ENCODE data around the gene CELF4. TPM values are rescaled to one million over a fixed set of nuclear protein-coding genes. Genes with fewer than 3 reads are reported as not detected.

CELF4 gene
- total and polyA plus RNA-seq, 2 experiments from 2014 or later: 0.24 TPM; not detected in 1

- Histone ChIP-seq H3K4me1 (ENCODE audit: insufficient read depth) (no peaks in the 10 kb centered on the region), H3K4me3 (no peak overlapping the region), H3K79me2 (ENCODE audit: insufficient read depth) (no peaks in the 10 kb centered on the region), H3K36me3 (ENCODE audit: low read depth) (no peaks in the 10 kb centered on the region), H4K20me1 (ENCODE audit: insufficient read depth) (no peaks in the 10 kb centered on the region), H2AFZ (no peak overlapping the region), H3K4me2 (ENCODE audit: unreplicated experiment) (no peak overlapping the region), H3K9me2 (ENCODE audit: insufficient read depth) (no peaks in the 10 kb centered on the region), H3K27ac (no peak overlapping the region), H3F3A (ENCODE audit: insufficient read depth) (no peaks in the 10 kb centered on the region), H3K9ac (no peak overlapping the region), H3K27me3 (replicated peaks; ENCODE audit: insufficient read depth) (peaks cover 58% of the 10 kb centered on the region), H3K9me3 (ENCODE audit: low read depth) (no peaks in the 10 kb centered on the region)
- no peak for DNase-seq
- in situ Hi-C loops (cut with MboI): no loop called here
- WGBS, 2 experiments (ENCODE audit: low coverage in 1 of 2, low lambda C conversion rate in 2 of 2, missing lambda C conversion rate in 2 of 2): 9 to 11% methylated on average over 13 of the region's 13 CpGs
- no peak for TF ChIP-seq EZH2 (IDR thresholded peaks at IDR 0.05; ENCODE audit: insufficient read depth, poor library complexity, severe bottlenecking)
- no peak for TF ChIP-seq EZH2phosphoT487 (IDR thresholded peaks at IDR 0.05; ENCODE audit: insufficient read depth, low read depth)
Measured at GRCh38 chr18:37563931-37564392, 1.6 kb downstream of the CELF4 start.

DNA sequence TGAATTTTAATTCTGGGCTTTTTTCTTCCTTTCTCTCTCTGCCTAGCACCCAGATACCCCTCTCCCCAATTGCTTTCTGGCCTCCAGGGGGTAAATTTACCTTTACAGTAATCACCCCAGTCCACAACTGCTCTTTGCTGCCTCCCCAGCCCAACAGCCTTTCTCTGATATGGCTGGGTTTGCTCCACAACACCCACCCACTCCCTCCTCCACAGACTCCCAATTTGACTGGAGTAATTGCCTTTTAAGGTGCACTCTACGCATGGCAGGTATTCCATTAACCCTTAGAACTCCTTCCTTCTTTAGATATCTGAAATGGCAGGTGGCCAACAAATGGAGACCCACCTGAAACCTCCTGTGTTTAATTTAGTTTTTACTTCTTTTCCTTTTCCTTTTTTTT lies 3.6 kb downstream of the CELF4 start:
- H2AFZ ChIP-seq: no peak overlapping the region
- in situ Hi-C loops (cut with MboI): no loop called here
- H3F3A ChIP-seq (ENCODE audit: insufficient read depth): no peaks in the 10 kb centered on the region
- H3K36me3 ChIP-seq (ENCODE audit: low read depth): no peaks in the 10 kb centered on the region
- 14 to 19% methylated on average over 1 of the region's 1 CpG for WGBS, 2 experiments (ENCODE audit: low coverage in 1 of 2, low lambda C conversion rate in 2 of 2, missing lambda C conversion rate in 2 of 2)
- TF ChIP-seq EZH2 (IDR thresholded peaks at IDR 0.05; ENCODE audit: insufficient read depth, poor library complexity, severe bottlenecking) (no peak), EZH2phosphoT487 (IDR thresholded peaks at IDR 0.05; ENCODE audit: insufficient read depth, low read depth) (no peak)
- H4K20me1 ChIP-seq (ENCODE audit: insufficient read depth): no peaks in the 10 kb centered on the region
- no peaks in the 10 kb centered on the region for H3K79me2 ChIP-seq (ENCODE audit: insufficient read depth)
- no peak overlapping the region for H3K9ac ChIP-seq
- H3K4me2 ChIP-seq (ENCODE audit: unreplicated experiment): no peak overlapping the region
- no peak for DNase-seq
- no peaks in the 10 kb centered on the region for H3K9me2 ChIP-seq (ENCODE audit: insufficient read depth)
- H3K9me3 ChIP-seq (ENCODE audit: low read depth): no peaks in the 10 kb centered on the region
- H3K27ac ChIP-seq: no peak overlapping the region
- H3K4me1 ChIP-seq (ENCODE audit: insufficient read depth): no peaks in the 10 kb centered on the region
- peaks cover 39% of the 10 kb centered on the region for H3K27me3 ChIP-seq (replicated peaks; ENCODE audit: insufficient read depth)
- H3K4me3 ChIP-seq: no peak overlapping the region

GRCh38 chr18:37560003-37560402 lies 5.6 kb downstream of the CELF4 start:
- H3K9me3 ChIP-seq (ENCODE audit: low read depth): no peaks in the 10 kb centered on the region
- no peaks in the 10 kb centered on the region for H3K9me2 ChIP-seq (ENCODE audit: insufficient read depth)
- H3K27me3 ChIP-seq (replicated peaks; ENCODE audit: insufficient read depth): peaks cover 25% of the 10 kb centered on the region
- no peak overlapping the region for H2AFZ ChIP-seq
- no peak overlapping the region for H3K4me3 ChIP-seq
- no peaks in the 10 kb centered on the region for H4K20me1 ChIP-seq (ENCODE audit: insufficient read depth)
- no peak overlapping the region for H3K4me2 ChIP-seq (ENCODE audit: unreplicated experiment)
- 0% methylated on average over 2 of the region's 2 CpGs for WGBS, 2 experiments (ENCODE audit: low coverage in 1 of 2, low lambda C conversion rate in 2 of 2, missing lambda C conversion rate in 2 of 2)
- no peaks in the 10 kb centered on the region for H3K36me3 ChIP-seq (ENCODE audit: low read depth)
- no peaks in the 10 kb centered on the region for H3K4me1 ChIP-seq (ENCODE audit: insufficient read depth)
- in situ Hi-C loops (cut with MboI): no loop called here
- DNase-seq: no peak
- no peaks in the 10 kb centered on the region for H3K79me2 ChIP-seq (ENCODE audit: insufficient read depth)
- no peak for TF ChIP-seq EZH2phosphoT487 (IDR thresholded peaks at IDR 0.05; ENCODE audit: insufficient read depth, low read depth)
- no peak for TF ChIP-seq EZH2 (IDR thresholded peaks at IDR 0.05; ENCODE audit: insufficient read depth, poor library complexity, severe bottlenecking)
- no peak overlapping the region for H3K27ac ChIP-seq
- no peak overlapping the region for H3K9ac ChIP-seq
- H3F3A ChIP-seq (ENCODE audit: insufficient read depth): no peaks in the 10 kb centered on the region

DNA sequence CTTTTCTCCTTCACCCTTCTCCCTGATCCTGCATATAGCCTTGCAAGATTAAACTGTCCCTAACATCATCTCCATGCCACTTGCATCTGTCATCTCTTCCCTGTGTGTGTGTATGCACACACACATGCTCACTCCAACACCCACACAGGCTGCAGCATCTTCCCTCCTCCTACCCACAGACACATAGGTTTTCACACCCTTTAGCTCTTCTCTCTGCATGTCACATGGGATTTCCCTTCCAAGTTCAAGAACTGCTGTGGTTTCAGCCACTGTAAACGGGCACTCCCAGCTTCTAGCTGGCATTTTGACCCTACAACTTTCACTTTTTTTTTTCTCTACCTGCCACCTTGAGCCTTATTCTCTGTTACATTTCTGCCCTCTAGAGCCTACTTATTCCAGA lies 6.4 kb downstream of the CELF4 start:
- H3F3A ChIP-seq (ENCODE audit: insufficient read depth): no peaks in the 10 kb centered on the region
- TF ChIP-seq EZH2 (IDR thresholded peaks at IDR 0.05; ENCODE audit: insufficient read depth, poor library complexity, severe bottlenecking): no peak
- no peak for TF ChIP-seq EZH2phosphoT487 (IDR thresholded peaks at IDR 0.05; ENCODE audit: insufficient read depth, low read depth)

DNA sequence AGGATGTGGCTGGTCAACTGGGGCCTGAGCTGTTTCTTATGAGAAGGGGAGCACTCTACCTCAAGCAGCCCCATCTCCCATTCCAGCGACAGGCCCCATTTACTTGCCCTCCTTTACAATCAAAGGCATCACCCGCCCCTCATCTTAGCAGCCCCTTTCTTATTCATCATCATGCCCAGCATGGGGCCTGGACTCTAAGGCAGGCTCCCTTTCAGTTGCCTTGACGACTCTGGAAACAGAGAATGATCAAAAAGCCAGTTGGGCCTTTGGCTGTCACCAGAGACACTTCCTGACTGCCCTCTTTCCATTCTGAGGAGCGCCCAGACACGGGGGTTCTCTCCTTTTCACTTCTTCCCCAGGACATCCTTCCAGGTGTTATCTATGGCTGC lies 11.2 kb downstream of the CELF4 start:
- Histone ChIP-seq H3K27ac (no peak overlapping the region), H3K36me3 (ENCODE audit: low read depth) (no peaks in the 10 kb centered on the region), H3K9ac (no peak overlapping the region), H3K4me2 (ENCODE audit: unreplicated experiment) (no peak overlapping the region), H3K4me1 (ENCODE audit: insufficient read depth) (no peaks in the 10 kb centered on the region), H2AFZ (no peak overlapping the region), H3F3A (ENCODE audit: insufficient read depth) (no peaks in the 10 kb centered on the region), H3K79me2 (ENCODE audit: insufficient read depth) (no peaks in the 10 kb centered on the region), H3K9me3 (ENCODE audit: low read depth) (no peaks in the 10 kb centered on the region), H3K9me2 (ENCODE audit: insufficient read depth) (no peaks in the 10 kb centered on the region), H3K27me3 (replicated peaks; ENCODE audit: insufficient read depth) (peaks cover 2% of the 10 kb centered on the region; the same call in 1 of the 2 replicates), H3K4me3 (no peak overlapping the region), H4K20me1 (ENCODE audit: insufficient read depth) (no peaks in the 10 kb centered on the region)
- DNase-seq: no peak
- TF ChIP-seq EZH2 (IDR thresholded peaks at IDR 0.05; ENCODE audit: insufficient read depth, poor library complexity, severe bottlenecking) (no peak), EZH2phosphoT487 (IDR thresholded peaks at IDR 0.05; ENCODE audit: insufficient read depth, low read depth) (no peak)
- WGBS, 2 experiments (ENCODE audit: low coverage in 1 of 2, low lambda C conversion rate in 2 of 2, missing lambda C conversion rate in 2 of 2): 7 to 8% methylated on average over 5 of the region's 5 CpGs
- in situ Hi-C loops (cut with MboI): no loop called here

More for the DNA sequence above, 6.4 kb downstream of the CELF4 start:
- Histone ChIP-seq H3K27ac (no peak overlapping the region), H3K4me3 (no peak overlapping the region), H3K4me2 (ENCODE audit: unreplicated experiment) (no peak overlapping the region), H2AFZ (no peak overlapping the region), H3K4me1 (ENCODE audit: insufficient read depth) (no peaks in the 10 kb centered on the region), H3K9me3 (ENCODE audit: low read depth) (no peaks in the 10 kb centered on the region), H4K20me1 (ENCODE audit: insufficient read depth) (no peaks in the 10 kb centered on the region), H3K79me2 (ENCODE audit: insufficient read depth) (no peaks in the 10 kb centered on the region), H3K9ac (no peak overlapping the region), H3K9me2 (ENCODE audit: insufficient read depth) (no peaks in the 10 kb centered on the region), H3K36me3 (ENCODE audit: low read depth) (no peaks in the 10 kb centered on the region), H3K27me3 (replicated peaks; ENCODE audit: insufficient read depth) (peaks cover 17% of the 10 kb centered on the region)
- in situ Hi-C loops (cut with MboI): no loop called here
- 8 to 11% methylated on average over 1 of the region's 1 CpG for WGBS, 2 experiments (ENCODE audit: low coverage in 1 of 2, low lambda C conversion rate in 2 of 2, missing lambda C conversion rate in 2 of 2)
- no peak for DNase-seq

Measured in GM23248 (cell line).